Measurements from ENCODE around the gene PIK3C2G.

GRCh38 chr12:18339633-18340032, 78.3 kb downstream of the PIK3C2G start:
- TF ChIP-seq CTCF (IDR thresholded peaks at IDR 0.05): no peak
- TF ChIP-seq POLR2A (IDR thresholded peaks at IDR 0.05): no peak
